ENCODE measurements around the gene PYCR2.

Gene PYCR2

DNA sequence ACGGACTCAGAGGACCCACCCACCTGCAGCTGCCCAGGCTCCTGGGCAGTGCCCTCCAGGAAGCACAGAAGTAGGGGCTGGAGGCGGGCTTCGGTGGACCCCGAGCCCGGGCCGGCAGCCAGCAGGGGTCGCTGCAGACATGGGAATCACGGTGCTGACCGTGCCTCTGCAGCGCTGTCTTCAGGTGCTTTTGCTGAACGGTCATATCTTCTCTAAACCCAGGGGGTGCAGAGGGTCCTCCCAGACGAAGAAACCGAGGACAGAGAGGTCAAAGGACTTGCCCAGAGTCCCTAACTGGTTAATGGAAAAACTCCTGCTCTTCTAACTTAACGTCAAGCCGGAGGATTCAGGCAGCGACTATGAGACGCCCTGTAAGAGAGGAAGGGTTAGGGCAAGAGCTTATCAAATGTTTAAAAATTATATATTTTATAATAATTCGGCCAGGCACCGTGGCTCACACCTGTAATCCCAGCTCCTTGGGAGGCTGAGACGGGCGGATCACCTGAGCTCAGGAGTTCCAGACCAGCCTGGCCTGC, 38.5 kb upstream of the PYCR2 start:
- no peak overlapping the region for H3K4me3 ChIP-seq (ENCODE audit: low read length)
- DNase-seq (ENCODE audit: low read depth): no peak
- TF ChIP-seq, protein P1, sequence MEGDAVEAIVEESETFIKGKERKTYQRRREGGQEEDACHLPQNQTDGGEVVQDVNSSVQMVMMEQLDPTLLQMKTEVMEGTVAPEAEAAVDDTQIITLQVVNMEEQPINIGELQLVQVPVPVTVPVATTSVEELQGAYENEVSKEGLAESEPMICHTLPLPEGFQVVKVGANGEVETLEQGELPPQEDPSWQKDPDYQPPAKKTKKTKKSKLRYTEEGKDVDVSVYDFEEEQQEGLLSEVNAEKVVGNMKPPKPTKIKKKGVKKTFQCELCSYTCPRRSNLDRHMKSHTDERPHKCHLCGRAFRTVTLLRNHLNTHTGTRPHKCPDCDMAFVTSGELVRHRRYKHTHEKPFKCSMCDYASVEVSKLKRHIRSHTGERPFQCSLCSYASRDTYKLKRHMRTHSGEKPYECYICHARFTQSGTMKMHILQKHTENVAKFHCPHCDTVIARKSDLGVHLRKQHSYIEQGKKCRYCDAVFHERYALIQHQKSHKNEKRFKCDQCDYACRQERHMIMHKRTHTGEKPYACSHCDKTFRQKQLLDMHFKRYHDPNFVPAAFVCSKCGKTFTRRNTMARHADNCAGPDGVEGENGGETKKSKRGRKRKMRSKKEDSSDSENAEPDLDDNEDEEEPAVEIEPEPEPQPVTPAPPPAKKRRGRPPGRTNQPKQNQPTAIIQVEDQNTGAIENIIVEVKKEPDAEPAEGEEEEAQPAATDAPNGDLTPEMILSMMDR (conservative IDR thresholded peaks at IDR 0.05; ENCODE audit: low read depth, low read length): peak; percentile 80

DNA sequence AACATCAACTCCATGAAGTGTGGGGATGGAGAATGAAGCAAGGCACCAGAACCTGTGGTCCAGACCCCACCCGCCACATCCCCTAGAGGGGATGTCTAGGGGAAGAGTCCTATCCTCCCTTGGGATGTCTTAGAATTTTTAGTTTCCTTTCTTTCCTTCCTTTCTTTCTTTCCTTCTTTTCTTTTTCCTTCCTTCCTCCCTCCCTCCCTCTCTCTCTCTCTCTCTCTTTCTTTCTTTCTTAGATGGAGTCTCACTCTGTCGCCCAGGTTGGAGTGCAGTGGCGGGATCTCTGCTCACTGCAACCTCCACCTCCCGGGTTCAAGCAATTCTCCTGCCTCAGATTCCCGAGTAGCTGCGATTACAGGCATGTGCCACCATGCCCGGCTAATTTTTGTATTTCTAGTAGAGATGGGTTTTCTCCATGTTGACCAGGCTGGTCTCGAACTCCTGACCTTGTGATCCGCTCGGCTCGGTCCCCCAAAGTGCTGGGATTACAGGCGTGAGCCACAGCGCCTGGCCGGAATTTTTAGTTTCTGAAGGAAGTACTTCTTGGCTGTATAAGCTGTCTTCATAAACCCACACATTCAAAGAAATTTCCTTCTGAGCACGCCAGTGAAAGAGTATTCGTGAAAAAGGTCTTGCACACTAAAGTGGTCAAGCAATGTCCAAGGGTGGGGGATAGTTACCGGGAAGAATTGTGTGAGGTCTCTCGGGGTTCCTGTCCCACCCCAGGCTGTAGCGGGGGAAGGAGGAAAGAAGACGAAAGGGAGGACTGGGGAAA, 37.8 kb upstream of the PYCR2 start:
- TF ChIP-seq, protein P1 (conservative IDR thresholded peaks at IDR 0.05; ENCODE audit: low read depth, low read length): no peak

DNA sequence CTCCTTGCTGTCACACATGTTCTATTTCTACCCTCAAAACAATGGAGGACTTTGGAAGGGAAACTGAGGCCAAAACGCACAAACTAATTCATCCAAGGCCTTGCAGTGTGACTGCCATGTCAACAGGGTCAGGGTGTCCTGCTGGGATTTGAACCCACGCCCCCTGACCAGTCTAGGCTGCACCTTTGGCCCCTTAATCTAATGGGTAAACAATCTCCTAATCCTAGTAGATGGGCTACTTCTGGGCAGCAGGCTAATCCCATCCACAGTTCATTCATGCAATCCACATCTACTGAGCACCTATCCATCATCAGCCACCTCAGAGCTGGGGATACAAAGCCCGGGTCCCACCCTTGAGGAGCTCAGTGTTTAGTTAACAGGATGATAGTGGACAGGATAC, 34.0 kb upstream of the PYCR2 start:
- TF ChIP-seq, protein P1 (conservative IDR thresholded peaks at IDR 0.05; ENCODE audit: low read depth, low read length): no peak
- no peak overlapping the region for H3K4me3 ChIP-seq (ENCODE audit: low read length)
- no peak for DNase-seq (ENCODE audit: low read depth)

More for the DNA sequence above, 37.8 kb upstream of the PYCR2 start:
- no peak for DNase-seq (ENCODE audit: low read depth)
- no peak overlapping the region for H3K4me3 ChIP-seq (ENCODE audit: low read length)

DNA sequence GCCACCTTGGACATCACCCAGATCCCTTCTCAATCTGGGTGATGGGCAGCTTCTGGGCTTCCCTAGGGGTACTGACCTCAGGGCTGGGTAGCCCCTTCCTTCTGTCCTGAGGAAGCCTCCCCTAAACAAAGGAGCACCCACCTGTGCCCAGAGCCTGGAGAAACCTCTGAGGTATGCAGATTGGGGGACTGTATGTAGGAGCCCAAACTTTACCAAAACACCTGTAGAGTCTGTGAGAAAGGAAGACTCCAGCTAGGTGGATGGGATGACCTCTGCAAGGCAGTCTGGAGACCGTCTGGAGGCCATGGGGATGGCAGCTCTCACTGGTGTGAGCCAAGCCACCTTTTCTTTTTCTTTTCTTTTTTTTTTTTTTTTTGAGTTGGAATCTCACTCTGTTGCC, 30.7 kb upstream of the PYCR2 start:
- no peak overlapping the region for H3K4me3 ChIP-seq (ENCODE audit: low read length)
- TF ChIP-seq, protein P1 (conservative IDR thresholded peaks at IDR 0.05; ENCODE audit: low read depth, low read length): no peak
- DNase-seq (ENCODE audit: low read depth): no peak

DNA sequence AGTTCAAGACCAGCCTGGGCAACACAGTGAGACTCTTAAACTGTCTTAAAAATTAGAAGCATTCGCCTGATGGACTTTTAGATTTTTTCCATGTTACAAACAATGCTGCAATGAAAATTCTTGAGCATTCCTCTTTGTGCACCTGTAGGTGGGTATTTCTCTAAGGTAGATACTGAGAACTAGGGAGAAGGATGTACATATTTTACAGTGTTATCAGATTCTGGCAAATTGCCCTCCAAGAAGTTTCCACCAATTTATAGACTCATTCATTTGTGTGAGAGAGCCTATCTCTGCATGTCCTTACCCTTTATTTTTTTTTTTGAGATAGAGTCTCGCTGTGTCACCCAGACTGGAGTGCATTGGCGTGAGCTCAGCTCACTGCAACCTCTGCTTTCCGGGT, 29.3 kb upstream of the PYCR2 start:
- DNase-seq (ENCODE audit: low read depth): no peak
- H3K4me3 ChIP-seq (ENCODE audit: low read length): no peak overlapping the region
- TF ChIP-seq, protein P1 (conservative IDR thresholded peaks at IDR 0.05; ENCODE audit: low read depth, low read length): no peak

DNA sequence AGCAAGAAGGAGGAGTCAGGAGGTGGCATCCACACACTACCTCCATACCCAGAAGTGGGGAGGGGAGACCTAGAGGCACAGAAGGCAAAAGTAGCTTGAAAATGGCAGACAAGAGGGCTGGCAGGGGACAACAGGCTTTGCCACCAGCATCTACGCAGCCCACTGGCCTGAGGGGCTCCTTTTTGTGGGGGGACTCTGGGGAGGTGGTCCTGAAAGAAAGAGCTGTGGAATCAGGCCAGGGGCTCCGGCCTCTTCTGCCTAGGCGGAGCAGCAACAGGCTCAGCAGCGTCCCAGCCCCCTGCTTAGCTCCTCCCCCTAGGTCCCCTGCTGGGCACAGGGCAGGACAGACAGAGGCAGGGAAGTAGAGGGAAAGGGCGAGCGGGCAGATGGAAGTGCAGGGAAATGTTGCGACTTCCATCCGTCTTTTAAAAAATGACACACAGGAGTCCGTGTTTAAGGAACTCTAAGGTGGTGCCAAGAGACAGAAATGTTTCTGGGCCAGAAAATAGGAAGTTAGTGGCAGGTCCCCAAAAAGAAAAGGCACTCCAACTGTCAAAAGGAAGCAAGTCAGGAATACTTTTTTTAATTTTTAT, 27.0 kb upstream of the PYCR2 start:
- TF ChIP-seq, protein P1 (conservative IDR thresholded peaks at IDR 0.05; ENCODE audit: low read depth, low read length): no peak
- no peak for DNase-seq (ENCODE audit: low read depth)
- H3K4me3 ChIP-seq (ENCODE audit: low read length): no peak overlapping the region

DNA sequence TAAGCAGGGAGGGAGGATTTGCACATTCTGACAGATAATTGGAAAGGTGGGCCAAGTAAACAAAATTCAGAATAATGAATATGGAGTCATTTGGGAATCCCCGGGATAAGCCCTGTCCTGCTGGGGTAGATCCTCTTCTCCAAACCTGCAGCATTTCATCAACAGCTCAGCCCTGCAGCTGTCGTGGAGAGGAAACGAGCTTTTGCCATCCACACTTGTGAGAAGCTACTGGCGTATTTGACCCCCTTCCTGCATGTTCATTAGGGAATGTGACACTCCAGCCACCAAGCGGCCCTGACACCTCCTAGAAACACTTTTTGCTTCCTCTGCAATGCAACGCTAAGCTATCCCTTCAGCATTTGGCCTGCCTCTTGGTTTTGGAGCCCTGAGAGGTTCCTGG, 25.0 kb upstream of the PYCR2 start:
- DNase-seq (ENCODE audit: low read depth): no peak

More for the DNA sequence above, 25.0 kb upstream of the PYCR2 start:
- no peak overlapping the region for H3K4me3 ChIP-seq (ENCODE audit: low read length)
- TF ChIP-seq, protein P1 (conservative IDR thresholded peaks at IDR 0.05; ENCODE audit: low read depth, low read length): no peak

Data from retinal pigment epithelial cell (primary cell).